NCI-H1048 (cell line): ENCODE results near the gene OR2V2.
A peak's percentile ranks its signal among the peaks of the same experiment; 100 is the strongest.
"Not testable (repeated sequence)": the region's sequence is repeated elsewhere in the genome, so short reads cannot be mapped to it uniquely, and the experiment has no call there.

Source experiments
- DNase-seq: peaks from one replicate; lab custom pipeline; 2025; lab: John Stamatoyannopoulos, UW

Gene OR2V2

DNA sequence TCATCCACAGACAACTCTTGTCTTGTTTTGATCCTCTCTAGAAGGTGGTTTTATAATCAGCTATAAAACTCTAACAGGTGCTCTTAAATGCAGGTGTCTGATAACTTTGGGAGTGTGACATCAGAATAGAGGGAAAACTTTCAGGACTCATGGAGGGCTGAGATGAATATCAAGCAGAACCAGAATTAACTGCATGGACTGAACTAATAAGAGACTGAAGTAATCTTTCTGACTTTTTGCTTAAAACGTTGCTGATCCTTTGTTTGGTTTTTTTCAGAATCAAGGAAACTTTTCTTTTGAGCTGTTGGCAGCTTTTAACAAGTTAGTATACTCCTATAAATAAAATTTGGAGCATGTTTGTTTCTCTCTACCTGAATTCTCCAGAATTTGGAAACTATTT, 2.3 kb upstream of the OR2V2 start:
- DNase-seq = no peak

DNA sequence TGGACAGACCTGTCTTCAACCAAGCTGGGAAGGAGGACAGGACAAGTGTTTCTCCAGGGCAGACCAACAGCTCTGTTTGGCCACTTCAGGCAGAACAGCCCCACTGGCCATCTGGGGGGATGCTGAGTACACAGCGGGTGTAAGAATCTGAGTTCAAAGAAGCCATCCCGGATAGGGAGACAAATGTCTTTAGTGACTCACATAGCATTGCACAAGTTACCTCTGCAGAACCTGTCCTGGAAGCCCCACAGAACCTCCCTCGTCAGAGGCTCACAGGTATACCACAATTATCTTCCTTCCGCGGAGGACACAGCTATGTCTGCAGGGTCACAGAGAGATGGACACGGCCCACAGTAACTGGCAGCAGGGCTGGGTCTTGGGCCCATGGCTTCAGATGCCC, 2.0 kb downstream of the OR2V2 start:
- no peak for DNase-seq

DNA sequence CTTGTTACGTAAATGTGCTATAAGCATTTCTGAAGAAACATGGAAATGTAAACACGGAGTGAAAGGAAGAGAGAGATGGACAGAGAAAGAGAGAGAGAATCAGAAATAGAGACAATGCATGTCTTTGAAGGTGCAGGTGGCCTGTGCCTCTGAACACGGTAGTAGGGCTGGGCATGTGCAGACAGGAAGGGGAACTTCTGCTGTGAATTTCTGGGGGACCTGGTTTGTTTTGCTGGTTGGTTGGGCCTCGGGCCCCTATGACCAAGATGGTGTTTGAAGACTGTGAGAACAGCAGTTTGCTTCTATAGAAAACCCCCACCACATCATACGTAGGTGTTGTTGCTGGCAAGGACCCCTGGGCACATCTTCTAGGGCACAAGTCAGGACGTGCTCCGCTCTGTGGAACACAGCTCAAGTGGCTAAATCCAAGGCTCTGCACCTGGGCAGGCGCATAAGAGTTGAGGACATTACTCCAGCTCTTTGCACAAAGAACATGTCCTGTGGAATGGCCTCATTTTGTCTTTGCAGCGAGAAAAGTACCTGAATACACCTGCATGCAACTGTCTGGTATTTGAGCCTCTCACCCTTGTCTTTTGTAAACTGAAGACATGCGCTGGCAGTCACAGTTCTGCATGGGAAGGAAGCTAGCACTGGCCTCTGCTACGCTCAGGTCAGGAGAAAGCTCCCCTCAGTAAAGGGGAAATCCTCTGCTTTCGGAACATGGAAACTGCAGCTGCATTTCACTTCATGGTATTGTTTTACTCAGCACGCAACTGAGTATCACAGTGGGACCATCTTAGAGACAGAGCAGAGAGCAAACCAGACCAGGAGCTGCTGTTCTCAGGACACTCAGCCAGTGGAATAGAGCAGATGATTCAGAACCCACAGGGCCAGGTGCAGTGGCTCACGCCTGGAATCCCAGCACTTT, 2.7 kb downstream of the OR2V2 start:
- no peak for DNase-seq

DNA sequence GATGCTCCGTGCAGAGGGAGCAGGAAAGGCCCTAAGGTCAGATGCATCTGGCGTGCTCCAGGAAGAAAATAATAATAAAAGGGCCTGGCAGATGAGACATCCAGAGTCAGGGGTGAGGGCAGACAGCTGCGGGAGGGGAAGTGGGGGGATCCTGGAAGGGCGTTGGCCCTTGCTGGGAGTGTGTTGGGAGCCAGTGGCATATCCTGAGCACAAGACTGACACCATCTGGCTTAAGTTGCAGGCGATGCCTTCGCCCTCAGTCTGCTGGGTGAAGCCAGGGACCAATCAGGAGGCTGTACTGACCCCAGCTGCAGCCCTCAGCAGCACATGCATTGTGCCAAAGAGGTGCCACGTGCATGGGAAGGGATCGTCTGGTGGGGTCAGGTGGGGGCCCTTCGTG, 3.8 kb downstream of the OR2V2 start:
- no peak for DNase-seq

DNA sequence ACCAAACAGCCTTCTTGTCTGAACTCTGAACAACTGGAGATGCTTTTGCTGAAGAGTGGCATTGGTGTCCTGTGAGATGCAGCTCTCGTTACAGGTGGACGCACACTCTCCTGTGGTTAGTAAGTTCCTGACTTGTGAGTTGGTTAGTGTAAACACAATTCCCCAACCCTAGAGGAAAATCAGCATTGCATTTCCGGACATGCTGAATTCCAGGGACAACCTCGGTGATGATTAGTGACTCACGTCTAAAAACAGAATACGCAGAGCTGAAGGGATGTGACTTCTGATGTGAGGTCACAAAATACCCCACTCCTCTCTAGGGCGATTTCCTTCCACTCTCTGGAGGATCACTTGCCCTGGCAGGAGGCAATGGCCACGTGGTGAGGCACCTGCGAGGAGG, 5.0 kb downstream of the OR2V2 start:
- DNase-seq = no peak

DNA sequence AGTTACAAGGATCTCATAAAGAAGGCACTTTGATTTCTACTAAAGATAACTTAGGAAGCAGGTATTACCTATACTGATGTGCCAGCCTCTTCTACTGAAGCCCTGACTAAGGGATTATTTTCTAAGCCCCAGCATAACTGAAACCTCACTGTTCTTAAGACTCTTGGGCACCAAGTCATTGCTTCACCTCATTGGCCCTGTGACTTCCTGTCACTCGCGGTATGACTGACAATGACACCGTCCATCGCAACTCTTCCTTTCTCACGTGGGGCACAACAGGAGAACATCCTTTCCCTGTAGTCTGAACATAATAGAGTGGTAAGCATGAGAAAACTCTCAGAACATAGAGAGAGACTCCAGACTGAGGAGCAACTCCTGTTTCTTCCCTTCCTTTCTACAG, 6.4 kb downstream of the OR2V2 start:
- no peak for DNase-seq

DNA sequence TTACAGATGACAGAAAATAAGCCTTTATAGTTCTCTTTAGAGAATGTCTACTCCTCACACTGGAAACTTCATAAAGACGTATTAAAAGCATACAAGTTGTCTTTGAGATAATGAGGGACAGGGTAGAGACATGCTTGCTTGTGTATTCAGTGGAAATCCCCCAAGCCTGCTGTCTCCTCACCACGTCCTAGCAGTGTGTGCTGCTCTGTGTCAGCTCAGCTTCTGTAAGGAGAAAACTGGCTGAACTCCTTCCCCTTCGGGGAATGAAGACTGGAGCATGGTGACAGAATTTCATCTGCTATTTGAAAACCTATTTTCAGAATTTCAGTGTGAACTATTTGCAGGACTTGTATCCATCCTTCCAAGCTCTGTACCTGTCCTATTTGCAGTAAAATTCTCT, 9.4 kb downstream of the OR2V2 start:
- no peak for DNase-seq

DNA sequence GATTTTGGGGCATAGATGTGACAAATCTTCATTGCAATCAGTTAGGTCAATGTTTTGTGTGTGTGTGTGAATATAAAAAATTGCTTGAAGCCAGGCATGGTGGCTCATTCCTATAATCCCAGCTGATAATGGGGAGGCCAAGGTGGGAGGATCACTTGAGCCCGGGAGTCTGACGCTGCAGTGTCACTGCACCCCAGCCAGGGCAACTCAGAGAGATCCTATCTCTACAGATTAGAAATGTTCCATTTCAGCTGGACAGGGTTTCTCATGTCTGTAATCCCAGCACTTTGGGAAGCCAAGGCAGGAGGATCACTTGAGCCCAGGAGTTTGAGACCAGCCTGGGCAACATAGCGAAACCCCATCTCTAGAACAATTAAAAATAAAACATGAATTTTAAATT, 11.5 kb downstream of the OR2V2 start:
- DNase-seq = no peak

DNA sequence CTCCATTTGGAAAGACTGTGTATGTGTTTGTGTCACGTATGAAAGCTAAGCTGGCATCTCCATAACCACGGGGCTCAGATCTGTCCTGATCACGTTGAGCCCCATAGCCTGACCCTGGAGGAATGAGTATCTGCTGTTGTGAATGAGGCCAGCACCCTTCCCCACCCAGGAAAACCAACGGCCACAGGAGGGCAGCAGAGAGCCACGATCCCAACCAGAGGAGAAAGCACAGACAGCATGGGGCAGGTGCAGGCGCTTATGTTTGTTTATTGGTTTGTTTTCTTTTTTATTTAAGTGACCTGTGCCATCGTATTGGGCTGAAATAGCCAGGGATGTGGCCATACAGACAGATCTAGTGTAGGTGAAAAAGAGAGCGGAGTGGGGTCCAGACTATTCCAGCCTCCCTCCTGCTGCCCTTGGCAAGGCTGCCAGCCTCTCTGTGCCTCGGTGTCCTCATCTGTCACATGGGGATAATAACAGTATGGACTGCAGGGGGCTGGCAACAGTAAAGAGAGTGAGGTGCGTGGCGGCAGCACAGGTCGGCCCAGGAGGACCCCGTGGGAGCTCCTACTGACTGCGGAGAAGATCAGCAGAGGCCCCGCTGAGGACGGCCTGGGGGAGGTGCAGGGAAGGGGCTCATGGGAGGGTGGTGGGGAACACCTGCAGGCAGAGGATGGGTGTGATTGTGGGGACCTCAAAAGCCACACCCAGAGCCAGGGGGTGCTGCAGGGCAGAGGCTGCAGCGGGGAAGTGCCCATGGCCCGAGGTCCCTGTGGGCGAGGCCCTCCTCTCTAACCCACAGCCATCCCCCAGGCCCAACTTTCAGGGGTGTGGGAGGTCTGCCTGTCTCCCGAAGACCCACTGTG, 12.1 kb downstream of the OR2V2 start:
- peak; percentile 65 for DNase-seq

DNA sequence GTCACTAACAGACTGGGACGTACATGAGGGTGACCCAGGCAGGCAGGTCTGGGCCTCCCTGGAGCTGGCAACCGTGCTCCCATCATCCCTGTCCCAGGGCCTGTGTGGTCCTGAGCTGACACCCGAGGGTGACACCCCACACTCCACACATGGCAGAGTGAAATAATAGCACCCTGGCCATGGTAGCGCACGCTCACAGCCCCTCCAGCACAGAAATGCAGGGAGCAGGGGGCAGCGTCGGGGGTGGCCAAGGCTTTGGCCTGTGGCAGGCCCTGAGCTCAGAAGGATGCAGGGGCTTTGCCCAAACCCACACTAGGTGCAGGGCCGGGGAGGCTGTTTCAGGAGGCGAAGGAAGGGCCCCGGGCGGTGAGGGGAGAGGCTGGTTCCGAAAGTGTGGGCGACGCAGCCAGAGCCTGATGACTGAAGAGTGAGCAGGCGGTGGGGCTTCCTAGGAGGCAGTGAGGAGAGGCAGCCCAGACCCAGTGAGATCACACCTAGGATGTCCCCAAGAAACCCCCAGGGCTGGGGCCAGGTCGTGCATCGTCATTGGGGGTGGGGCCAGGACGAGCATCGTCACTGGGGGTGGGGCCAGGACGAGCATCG, 12.9 kb downstream of the OR2V2 start:
- DNase-seq = no peak

DNA sequence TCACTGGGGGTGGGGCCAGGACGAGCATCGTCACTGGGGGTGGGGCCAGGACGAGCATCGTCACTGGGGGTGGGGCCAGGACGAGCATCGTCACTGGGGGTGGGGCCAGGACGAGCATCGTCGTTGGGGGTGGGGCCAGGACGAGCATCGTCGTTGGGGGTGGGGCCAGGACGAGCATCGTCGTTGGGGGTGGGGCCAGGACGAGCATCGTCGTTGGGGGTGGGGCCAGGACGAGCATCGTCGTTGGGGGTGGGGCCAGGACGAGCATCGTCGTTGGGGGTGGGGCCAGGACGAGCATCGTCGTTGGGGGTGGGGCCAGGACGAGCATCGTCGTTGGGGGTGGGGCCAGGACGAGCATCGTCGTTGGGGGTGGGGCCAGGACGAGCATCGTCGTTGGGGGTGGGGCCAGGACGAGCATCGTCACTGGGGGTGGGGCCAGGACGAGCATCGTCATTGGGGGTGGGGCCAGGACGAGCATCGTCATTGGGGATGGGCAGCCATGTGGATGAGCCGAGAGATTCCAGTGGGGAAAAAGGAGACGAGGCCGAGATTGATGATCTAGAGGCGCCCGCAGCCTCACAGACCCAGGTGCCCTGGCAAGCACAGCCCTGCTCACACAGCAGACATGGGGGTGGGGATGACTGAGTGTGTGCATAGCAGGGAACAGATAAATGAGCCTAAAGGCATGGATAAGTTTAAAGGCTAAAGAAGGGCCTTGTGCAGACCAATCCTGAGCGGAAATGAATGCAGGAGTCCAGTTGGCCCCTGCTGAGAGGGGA, 13.6 kb downstream of the OR2V2 start:
- not testable (repeated sequence) for DNase-seq

DNA sequence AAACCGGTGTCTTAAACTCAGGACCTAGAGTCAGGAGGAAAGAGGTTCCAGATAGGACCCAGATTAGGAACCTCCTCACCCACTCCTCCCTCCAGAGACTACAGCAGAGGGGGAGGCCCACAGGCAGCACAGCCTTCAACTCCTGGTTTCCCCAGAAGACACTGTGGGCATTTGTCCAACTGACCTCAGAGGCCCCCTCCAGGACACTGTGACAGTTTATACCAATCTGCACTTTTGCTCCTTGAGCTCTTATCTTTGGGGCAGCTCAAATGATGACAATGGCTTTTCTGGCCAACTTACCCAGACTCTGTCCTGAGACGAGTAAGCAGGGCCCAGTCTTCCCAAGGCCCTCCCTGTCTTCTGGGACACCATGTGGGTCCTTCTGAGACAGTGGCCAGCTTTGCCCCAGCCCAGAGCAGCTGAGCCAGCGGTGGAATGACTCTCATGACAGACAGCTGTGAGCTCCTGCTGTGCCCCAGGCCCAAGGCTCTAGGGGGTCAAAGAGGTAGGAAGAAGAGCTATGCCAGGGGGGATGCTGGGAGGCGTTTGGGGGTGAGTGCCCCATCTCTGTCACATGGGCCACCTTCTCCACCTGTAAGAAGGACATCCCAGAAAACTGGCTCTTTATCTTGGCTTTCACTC, 14.3 kb downstream of the OR2V2 start:
- DNase-seq = no peak

DNA sequence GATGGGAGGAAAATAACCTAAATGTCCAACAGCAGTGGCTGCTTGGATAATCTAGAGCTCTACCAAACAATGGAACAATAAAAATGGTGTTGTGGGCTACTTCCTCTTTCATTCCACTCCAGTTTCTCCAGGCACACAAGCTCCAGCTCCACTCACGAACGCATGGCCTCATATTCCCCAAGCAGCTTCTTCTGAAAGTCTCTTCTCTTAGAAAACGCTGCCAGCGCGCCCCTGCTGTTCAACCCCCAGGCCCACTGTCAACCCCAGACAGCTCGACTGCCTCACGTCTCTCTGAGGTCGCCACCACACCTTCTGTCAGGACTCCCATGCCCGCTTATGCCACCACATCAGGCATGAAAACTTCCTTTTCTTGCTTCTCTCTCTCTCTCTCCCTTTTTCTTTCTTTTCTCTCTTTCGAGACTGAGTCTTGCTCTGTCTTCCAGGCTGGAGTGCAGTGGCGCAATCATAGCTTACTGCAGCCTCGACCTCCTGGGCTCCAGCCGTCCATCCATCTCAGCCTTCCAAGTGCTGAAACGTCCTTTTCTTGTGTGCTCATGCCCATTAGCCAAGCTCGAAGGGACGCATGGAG, 16.2 kb downstream of the OR2V2 start:
- no peak for DNase-seq

DNA sequence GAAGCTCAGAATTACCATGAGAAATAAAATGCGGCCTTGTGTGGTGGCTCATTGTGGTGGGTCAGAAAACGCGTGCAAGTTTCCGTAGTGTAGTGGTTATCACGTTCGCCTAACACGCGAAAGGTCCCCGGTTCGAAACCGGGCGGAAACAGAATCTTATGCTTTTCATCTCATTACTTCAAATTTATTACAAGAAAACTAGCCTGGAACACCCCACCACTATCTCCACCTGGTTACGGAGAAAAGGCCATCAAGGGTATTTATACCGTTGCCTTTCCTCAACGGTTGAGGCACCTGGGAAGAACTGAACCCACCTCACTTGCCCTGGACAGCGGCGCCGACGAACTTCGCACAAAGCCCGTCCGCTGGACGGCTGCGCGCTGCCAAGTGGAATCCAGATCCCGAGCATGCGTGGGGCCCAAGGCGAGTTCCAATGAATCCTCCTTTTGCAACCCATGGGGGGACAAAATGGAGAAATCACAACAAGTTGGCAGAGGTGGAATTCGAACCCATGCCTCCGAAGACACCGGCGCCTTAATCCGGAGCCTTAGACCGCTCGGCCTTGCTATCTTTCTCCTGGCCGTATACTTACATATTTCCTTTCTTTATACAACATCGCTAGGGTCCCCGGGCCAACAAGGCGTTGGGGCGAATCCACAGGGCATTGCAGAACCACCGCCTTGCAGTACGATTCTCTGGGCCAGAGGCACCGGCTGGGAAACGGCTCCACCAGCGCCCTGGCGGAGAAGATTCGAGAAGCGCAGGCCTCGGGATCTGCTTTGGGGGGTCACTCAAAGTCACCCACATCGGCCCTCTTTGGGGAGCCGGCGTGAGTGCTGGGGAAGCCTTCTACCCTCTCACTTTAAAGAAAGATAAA, 16.9 kb downstream of the OR2V2 start:
- DNase-seq = no peak

DNA sequence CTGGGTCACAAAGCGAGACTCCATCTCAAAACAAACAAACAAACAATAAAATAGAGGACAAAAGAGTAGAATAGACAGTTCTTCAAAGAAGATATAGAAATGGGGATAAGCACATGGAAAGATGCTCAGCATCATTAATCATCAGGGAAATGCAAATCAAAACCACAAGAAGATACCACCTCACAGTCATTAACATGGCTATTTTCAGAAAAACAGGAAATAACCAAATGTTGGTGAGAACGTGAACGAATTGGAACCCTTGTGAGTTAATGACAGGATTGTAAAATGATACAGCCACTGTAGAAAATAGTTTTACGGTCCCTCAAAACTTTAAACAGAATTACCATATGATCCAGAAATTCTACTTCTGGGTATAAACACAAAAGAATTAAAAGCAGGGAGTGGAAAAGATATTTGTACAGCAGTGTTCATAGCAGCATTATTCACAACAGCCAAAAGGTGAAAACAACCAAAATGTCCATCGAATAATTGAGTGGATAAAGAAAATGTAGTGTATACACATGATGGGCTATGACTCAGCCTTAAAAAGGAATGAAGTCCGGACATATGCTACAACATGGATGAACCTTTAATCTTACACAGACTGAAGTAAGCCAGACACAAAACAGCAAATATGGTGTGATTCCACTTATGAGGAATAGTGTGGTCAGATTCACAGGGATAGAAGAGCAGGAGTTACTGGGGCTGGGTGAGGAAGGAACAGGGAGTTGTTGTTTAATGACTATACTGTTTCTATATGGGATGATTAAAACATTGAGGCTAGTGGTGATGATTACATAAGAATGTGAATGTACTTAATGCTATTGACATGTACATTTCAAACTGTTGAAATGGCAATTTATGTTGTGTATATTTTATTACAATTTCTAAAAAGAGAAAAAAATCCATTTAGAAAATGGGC, 19.7 kb downstream of the OR2V2 start:
- no peak for DNase-seq

DNA sequence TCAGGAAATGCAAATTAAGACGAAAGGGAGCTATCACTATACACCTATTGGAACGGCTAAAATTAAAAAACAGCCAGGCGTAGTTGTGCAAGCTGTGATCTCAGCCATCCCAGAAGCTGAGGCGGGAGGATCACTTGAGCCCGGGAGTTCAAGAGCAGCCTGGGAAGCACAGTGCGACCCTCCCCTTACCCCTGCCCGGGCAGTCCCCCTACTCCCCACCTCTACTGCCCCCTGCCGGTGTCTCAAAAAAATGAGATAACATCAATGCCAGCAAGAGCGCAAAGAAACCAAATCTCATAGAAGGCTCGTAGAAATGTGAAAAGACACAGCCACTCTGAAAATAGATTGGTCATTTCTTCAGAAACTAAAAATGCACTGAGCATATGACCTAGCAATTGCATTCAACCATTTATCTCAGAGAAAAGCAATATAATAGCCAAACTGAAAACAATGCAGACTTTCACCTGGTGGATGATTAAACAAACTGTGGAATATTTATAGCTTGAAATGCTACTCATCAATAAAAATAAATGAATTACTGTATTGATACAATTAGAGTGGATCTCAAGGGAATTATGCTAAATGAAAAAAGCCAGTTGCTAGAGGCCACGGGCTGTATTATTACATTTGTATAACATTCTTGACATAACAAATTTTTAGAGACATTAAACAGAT, 20.6 kb downstream of the OR2V2 start:
- no peak for DNase-seq

DNA sequence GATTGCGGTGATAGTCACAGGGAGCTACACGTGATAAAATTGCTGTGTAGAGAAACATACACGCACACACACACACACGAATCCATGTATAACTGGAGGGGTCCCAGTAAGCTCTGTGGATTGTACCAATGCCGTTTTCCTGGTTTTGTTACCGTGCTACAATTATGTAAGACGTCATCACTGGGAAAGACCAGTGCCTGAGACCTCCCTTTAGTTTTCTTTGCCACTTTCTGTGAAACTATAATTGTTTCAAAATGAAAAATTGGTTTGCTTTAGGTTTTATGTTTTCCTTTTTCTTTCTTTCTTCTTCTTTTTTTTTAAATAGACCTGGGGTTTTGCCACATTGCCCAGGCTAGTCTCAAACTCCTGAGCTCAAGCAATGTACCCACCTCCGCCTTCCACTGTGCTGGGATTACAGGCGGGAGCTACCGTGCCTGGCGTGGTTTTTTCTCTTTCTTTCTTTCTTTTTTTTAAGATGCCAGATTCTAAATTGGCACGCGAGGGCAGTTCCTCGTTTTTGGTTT, 21.3 kb downstream of the OR2V2 start:
- no peak for DNase-seq
